HG03108 (cell line): ENCODE data around the gene PCDH9.
"Not testable (repeated sequence)": the region's sequence is repeated elsewhere in the genome, so short reads cannot be mapped to it uniquely, and the experiment has no call there.

Source experiments
- ATAC-seq: cut with Tn5 transposase; IDR thresholded peaks from one replicate; pipeline ENCODE4 v1.9.1; 2021; ENCODE audit warnings: moderate library complexity; ENCODE audit not compliant: unreplicated experiment

Gene PCDH9

GRCh38 chr13:66926851-66927524, 303.1 kb downstream of the PCDH9 start:
- no peak for ATAC-seq

GRCh38 chr13:66926200-66926850, 303.8 kb downstream of the PCDH9 start:
- no peak for ATAC-seq

- ATAC-seq, result no peak
Measured at GRCh38 chr13:66922444-66922843, 307.7 kb downstream of the PCDH9 start.

GRCh38 chr13:66921437-66921836, 308.7 kb downstream of the PCDH9 start:
- ATAC-seq, result no peak

- ATAC-seq, result no peak
Measured at GRCh38 chr13:66915596-66916185, 314.4 kb downstream of the PCDH9 start.

- no peak for ATAC-seq
Measured at GRCh38 chr13:66914155-66914554, 316.0 kb downstream of the PCDH9 start.

- ATAC-seq, result no peak
Measured at GRCh38 chr13:66911411-66911939, 318.7 kb downstream of the PCDH9 start.

GRCh38 chr13:66899955-66900354, 330.2 kb downstream of the PCDH9 start:
- ATAC-seq, result no peak

- ATAC-seq, result no peak
Measured at GRCh38 chr13:66896933-66897332, 333.2 kb downstream of the PCDH9 start.

- no peak for ATAC-seq
Measured at GRCh38 chr13:66895780-66896179, 334.4 kb downstream of the PCDH9 start.

- no peak for ATAC-seq
Measured at GRCh38 chr13:66895320-66895719, 334.8 kb downstream of the PCDH9 start.

GRCh38 chr13:66888698-66889097, 341.4 kb downstream of the PCDH9 start:
- ATAC-seq, result no peak

- peak; percentile 83 for ATAC-seq
Measured at GRCh38 chr13:66887088-66887487, 343.0 kb downstream of the PCDH9 start.

- no peak for ATAC-seq
Measured at GRCh38 chr13:66886264-66886663, 343.9 kb downstream of the PCDH9 start.

- not testable (repeated sequence) for ATAC-seq
Measured at GRCh38 chr13:66881170-66881569, 349.0 kb downstream of the PCDH9 start.

GRCh38 chr13:66879988-66880387, 350.1 kb downstream of the PCDH9 start:
- ATAC-seq, result no peak

- no peak for ATAC-seq
Measured at GRCh38 chr13:66875264-66875663, 354.9 kb downstream of the PCDH9 start.

- ATAC-seq, result no peak
Measured at GRCh38 chr13:66864627-66865026, 365.5 kb downstream of the PCDH9 start.

- no peak for ATAC-seq
Measured at GRCh38 chr13:66860878-66861417, 369.2 kb downstream of the PCDH9 start.

- ATAC-seq, result no peak
Measured at GRCh38 chr13:66859934-66860877, 369.9 kb downstream of the PCDH9 start.

GRCh38 chr13:66859078-66859477, 371.1 kb downstream of the PCDH9 start:
- no peak for ATAC-seq
